ENCODE measurements around the gene ASXL1. TPM values are rescaled to one million over a fixed set of nuclear protein-coding genes. Genes with fewer than 3 reads are reported as not detected.

ASXL1 gene
- total and polyA plus RNA-seq, 2 donors (not counting 1 experiment from before 2014, with no cell fraction given): 93.0 to 180 TPM

GRCh38 chr20:32326504-32326845, 31.7 kb upstream of the ASXL1 start:
- TF ChIP-seq EZH2 (IDR thresholded peaks at IDR 0.05; ENCODE audit: borderline replicate concordance, insufficient read depth, low read depth, low read length, poor library complexity, severe bottlenecking): no peak
- TF ChIP-seq, protein P1, sequence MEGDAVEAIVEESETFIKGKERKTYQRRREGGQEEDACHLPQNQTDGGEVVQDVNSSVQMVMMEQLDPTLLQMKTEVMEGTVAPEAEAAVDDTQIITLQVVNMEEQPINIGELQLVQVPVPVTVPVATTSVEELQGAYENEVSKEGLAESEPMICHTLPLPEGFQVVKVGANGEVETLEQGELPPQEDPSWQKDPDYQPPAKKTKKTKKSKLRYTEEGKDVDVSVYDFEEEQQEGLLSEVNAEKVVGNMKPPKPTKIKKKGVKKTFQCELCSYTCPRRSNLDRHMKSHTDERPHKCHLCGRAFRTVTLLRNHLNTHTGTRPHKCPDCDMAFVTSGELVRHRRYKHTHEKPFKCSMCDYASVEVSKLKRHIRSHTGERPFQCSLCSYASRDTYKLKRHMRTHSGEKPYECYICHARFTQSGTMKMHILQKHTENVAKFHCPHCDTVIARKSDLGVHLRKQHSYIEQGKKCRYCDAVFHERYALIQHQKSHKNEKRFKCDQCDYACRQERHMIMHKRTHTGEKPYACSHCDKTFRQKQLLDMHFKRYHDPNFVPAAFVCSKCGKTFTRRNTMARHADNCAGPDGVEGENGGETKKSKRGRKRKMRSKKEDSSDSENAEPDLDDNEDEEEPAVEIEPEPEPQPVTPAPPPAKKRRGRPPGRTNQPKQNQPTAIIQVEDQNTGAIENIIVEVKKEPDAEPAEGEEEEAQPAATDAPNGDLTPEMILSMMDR (IDR thresholded peaks at IDR 0.05): no peak
- no peak overlapping the region for H3K4me2 ChIP-seq (replicated peaks; ENCODE audit: low read depth, low read length, poor library complexity, severe bottlenecking)

GRCh38 chr20:32327087-32327681, 30.9 kb upstream of the ASXL1 start:
- Histone ChIP-seq H3K36me3 (replicated peaks in 1 of 2; ENCODE audit: control extremely low read depth in 1 of 2, control insufficient read depth in 1 of 2, extremely low read depth in 1 of 2, insufficient read depth in 2 of 2, low read length in 1 of 2) (peaks cover 11 to 49% of the 10 kb centered on the region in 2 experiments), H3K9me3 (ENCODE audit: control extremely low read depth in 1 of 3, control insufficient read depth in 2 of 3, insufficient read depth in 1 of 3, low read length in 2 of 3) (no peaks in the 10 kb centered on the region), H3K4me1 (ENCODE audit: control insufficient read depth in 2 of 2, insufficient read depth in 2 of 2, low read length in 2 of 2) (no peaks in the 10 kb centered on the region), H4K20me1 (ENCODE audit: control insufficient read depth, insufficient read depth, low read length, poor library complexity, severe bottlenecking) (no peaks in the 10 kb centered on the region), H3K27me3 (replicated peaks in 1 of 4; ENCODE audit: control extremely low read depth in 1 of 4, control insufficient read depth in 3 of 4, insufficient read depth in 4 of 4, low read length in 3 of 4) (no peaks in the 10 kb centered on the region), H2AFZ (ENCODE audit: insufficient read depth, low read depth, low read length, poor library complexity, severe bottlenecking) (no peak overlapping the region), H3K4me3 (ENCODE audit: control extremely low read depth in 1 of 5, extremely low read depth in 1 of 5, insufficient read depth in 1 of 5, low read depth in 2 of 5, low read length in 4 of 5) (no peak overlapping the region), H3K79me2 (ENCODE audit: control insufficient read depth, insufficient read depth, low read length) (no peaks in the 10 kb centered on the region), H3K9ac (ENCODE audit: low read length) (no peak overlapping the region), H3K27ac (ENCODE audit: low read length in 2 of 2) (no peak overlapping the region), H3K4me2 (replicated peaks; ENCODE audit: low read depth, low read length, poor library complexity, severe bottlenecking) (no peak overlapping the region)
- Mint-ChIP-seq H3K27me3 (no peaks in the 10 kb centered on the region), H3K27ac (no peak overlapping the region), H3K9me3 (ENCODE audit: insufficient read depth) (no peaks in the 10 kb centered on the region), H3K4me3 (no peak overlapping the region), H3K4me1 (peaks cover 4% of the 10 kb centered on the region)
- WGBS (ENCODE audit: insufficient coverage): 98% methylated on average over 7 of the region's 9 CpGs
- DNase-seq (no peak), ATAC-seq (ENCODE audit: low read depth) (no peak)
- TF ChIP-seq, protein P1 (IDR thresholded peaks at IDR 0.05): no peak
- TF ChIP-seq EZH2 (IDR thresholded peaks at IDR 0.05; ENCODE audit: borderline replicate concordance, insufficient read depth, low read depth, low read length, poor library complexity, severe bottlenecking): no peak
- ChIA-PET CTCF (no interaction called here), POLR2A (no interaction called here)
- intact Hi-C loops (cut with micrococcal nuclease): no loop called here

More at GRCh38 chr20:32326504-32326845, 31.7 kb upstream of the ASXL1 start:
- ChIA-PET CTCF (no interaction called here), POLR2A (no interaction called here)
- Histone ChIP-seq H3K9me3 (ENCODE audit: control extremely low read depth in 1 of 3, control insufficient read depth in 2 of 3, insufficient read depth in 1 of 3, low read length in 2 of 3) (no peaks in the 10 kb centered on the region), H2AFZ (ENCODE audit: insufficient read depth, low read depth, low read length, poor library complexity, severe bottlenecking) (no peak overlapping the region), H4K20me1 (ENCODE audit: control insufficient read depth, insufficient read depth, low read length, poor library complexity, severe bottlenecking) (no peaks in the 10 kb centered on the region), H3K4me1 (ENCODE audit: control insufficient read depth in 2 of 2, insufficient read depth in 2 of 2, low read length in 2 of 2) (no peaks in the 10 kb centered on the region), H3K27ac (ENCODE audit: low read length in 2 of 2) (no peak overlapping the region), H3K9ac (ENCODE audit: low read length) (no peak overlapping the region), H3K36me3 (replicated peaks in 1 of 2; ENCODE audit: control extremely low read depth in 1 of 2, control insufficient read depth in 1 of 2, extremely low read depth in 1 of 2, insufficient read depth in 2 of 2, low read length in 1 of 2) (peaks cover 8 to 44% of the 10 kb centered on the region in 2 experiments), H3K27me3 (replicated peaks in 1 of 4; ENCODE audit: control extremely low read depth in 1 of 4, control insufficient read depth in 3 of 4, insufficient read depth in 4 of 4, low read length in 3 of 4) (no peaks in the 10 kb centered on the region), H3K4me3 (ENCODE audit: control extremely low read depth in 1 of 5, extremely low read depth in 1 of 5, insufficient read depth in 1 of 5, low read depth in 2 of 5, low read length in 4 of 5) (no peak overlapping the region), H3K79me2 (ENCODE audit: control insufficient read depth, insufficient read depth, low read length) (no peaks in the 10 kb centered on the region)
- intact Hi-C loops (cut with micrococcal nuclease): no loop called here
- Mint-ChIP-seq H3K9me3 (ENCODE audit: insufficient read depth) (no peaks in the 10 kb centered on the region), H3K4me3 (no peak overlapping the region), H3K27ac (no peak overlapping the region), H3K27me3 (no peaks in the 10 kb centered on the region), H3K4me1 (peaks cover under 1% of the 10 kb centered on the region)
- no CpG with 5 or more reads among the region's 1 CpG for WGBS (ENCODE audit: insufficient coverage)
- ATAC-seq (ENCODE audit: low read depth) (no peak), DNase-seq (no peak)
